Ishikawa (cell line): ENCODE results near the gene C19orf73.

Source experiments
- CEBPB ChIP-seq: IDR thresholded peaks from 2 replicates; pipeline ENCODE4 v1.6.1; 2012
- CREB1 ChIP-seq: IDR thresholded peaks from 2 replicates; pipeline ENCODE4 v1.6.1; 2012; ENCODE audit warnings: low read depth
- NFIC ChIP-seq: IDR thresholded peaks from 2 replicates; pipeline ENCODE4 v1.6.1; 2012
- RAD21 ChIP-seq: IDR thresholded peaks from 2 replicates; pipeline ENCODE4 v1.6.1; 2012; ENCODE audit warnings: low read depth
- TEAD4 ChIP-seq: IDR thresholded peaks from 2 replicates; pipeline ENCODE4 v1.6.1; 2012
- YY1 ChIP-seq: IDR thresholded peaks from 2 replicates; pipeline ENCODE4 v1.6.1; 2012; ENCODE audit warnings: low read depth
- TF ChIP-seq, protein P1 (sequence below): IDR thresholded peaks from 2 replicates; pipeline ENCODE4 v1.6.1; 2012
- TF ChIP-seq, protein P2 (sequence below): IDR thresholded peaks from 2 replicates; pipeline ENCODE4 v1.6.1; 2012; ENCODE audit warnings: low read depth, mild to moderate bottlenecking

DNA sequence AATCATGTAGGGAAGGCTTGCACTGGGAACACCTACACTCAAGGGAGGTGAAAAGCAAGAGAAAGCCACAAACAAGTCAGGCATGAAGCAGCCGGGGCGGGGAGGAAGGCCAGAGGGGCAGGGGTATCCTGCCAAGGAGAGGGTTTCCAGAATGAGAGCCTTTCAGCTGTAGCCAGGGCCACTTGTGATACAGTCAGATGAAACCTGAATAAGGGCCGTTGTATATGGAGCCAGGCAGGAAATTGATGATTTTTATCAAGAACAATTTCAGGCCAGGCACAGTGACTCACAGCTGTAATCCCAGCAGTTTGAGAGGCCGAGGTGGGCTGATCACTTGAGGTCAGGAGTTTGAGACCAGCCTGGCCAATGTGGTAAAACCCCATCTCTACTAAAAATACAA, 43.0 kb upstream of the C19orf73 start:
- TF ChIP-seq NFIC (no peak), YY1 (no peak), RAD21 (no peak), TEAD4 (no peak), CREB1 (no peak), CEBPB (no peak)
- TF ChIP-seq, protein P1, sequence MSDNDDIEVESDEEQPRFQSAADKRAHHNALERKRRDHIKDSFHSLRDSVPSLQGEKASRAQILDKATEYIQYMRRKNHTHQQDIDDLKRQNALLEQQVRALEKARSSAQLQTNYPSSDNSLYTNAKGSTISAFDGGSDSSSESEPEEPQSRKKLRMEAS: no peak
- TF ChIP-seq, protein P2, sequence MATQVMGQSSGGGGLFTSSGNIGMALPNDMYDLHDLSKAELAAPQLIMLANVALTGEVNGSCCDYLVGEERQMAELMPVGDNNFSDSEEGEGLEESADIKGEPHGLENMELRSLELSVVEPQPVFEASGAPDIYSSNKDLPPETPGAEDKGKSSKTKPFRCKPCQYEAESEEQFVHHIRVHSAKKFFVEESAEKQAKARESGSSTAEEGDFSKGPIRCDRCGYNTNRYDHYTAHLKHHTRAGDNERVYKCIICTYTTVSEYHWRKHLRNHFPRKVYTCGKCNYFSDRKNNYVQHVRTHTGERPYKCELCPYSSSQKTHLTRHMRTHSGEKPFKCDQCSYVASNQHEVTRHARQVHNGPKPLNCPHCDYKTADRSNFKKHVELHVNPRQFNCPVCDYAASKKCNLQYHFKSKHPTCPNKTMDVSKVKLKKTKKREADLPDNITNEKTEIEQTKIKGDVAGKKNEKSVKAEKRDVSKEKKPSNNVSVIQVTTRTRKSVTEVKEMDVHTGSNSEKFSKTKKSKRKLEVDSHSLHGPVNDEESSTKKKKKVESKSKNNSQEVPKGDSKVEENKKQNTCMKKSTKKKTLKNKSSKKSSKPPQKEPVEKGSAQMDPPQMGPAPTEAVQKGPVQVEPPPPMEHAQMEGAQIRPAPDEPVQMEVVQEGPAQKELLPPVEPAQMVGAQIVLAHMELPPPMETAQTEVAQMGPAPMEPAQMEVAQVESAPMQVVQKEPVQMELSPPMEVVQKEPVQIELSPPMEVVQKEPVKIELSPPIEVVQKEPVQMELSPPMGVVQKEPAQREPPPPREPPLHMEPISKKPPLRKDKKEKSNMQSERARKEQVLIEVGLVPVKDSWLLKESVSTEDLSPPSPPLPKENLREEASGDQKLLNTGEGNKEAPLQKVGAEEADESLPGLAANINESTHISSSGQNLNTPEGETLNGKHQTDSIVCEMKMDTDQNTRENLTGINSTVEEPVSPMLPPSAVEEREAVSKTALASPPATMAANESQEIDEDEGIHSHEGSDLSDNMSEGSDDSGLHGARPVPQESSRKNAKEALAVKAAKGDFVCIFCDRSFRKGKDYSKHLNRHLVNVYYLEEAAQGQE: no peak
